Activated naive CD8-positive, alpha-beta T cell treated with anti-CD3 and anti-CD28 coated beads, Interleukin-2, amount 10 ng/mL, durations not matched to agents 7 days and 5 days (primary cell): ENCODE data around the gene IL37. TPM values are rescaled to one million over a fixed set of nuclear protein-coding genes. Genes with fewer than 3 reads are reported as not detected.
"Not testable (repeated sequence)": the region's sequence is repeated elsewhere in the genome, so short reads cannot be mapped to it uniquely, and the experiment has no call there.

Experiments used
- ATAC-seq: fragments of 150-1000 bp; cut with Tn5 transposase; one replicate; pipeline ENCODE4 v1.10.0; 2021; ENCODE audit warnings: low read depth, moderate library complexity
- POLR2A ChIA-PET: fragments of 350-600 bp; sonication (Branson Sonifier 250); formaldehyde crosslinking; loops from one replicate; lab custom pipeline; 2021; ENCODE audit warnings: antibody characterized with exemption; lab: Charles Lee
- DNase-seq: peaks from one replicate; pipeline ENCODE4 v3.0.0; 2021
- H3K27ac Mint-ChIP-seq: one replicate; pipeline ENCODE4 v1.8.0; 2022; ENCODE audit warnings: mild to moderate bottlenecking, mixed read lengths
- H3K27me3 Mint-ChIP-seq: one replicate; pipeline ENCODE4 v1.8.0; 2022; ENCODE audit warnings: mild to moderate bottlenecking, moderate library complexity, mixed read lengths
- H3K36me3 Mint-ChIP-seq: one replicate; pipeline ENCODE4 v1.8.0; 2021; ENCODE audit warnings: mild to moderate bottlenecking, mixed read lengths
- H3K4me1 Mint-ChIP-seq: one replicate; pipeline ENCODE4 v1.8.0; 2021; ENCODE audit warnings: mixed read lengths
- H3K4me3 Mint-ChIP-seq: one replicate; pipeline ENCODE4 v1.8.0; 2022; ENCODE audit warnings: mild to moderate bottlenecking, moderate library complexity, mixed read lengths
- H3K9me3 Mint-ChIP-seq: one replicate; pipeline ENCODE4 v1.8.0; 2021; ENCODE audit warnings: mixed read lengths
- total RNA-seq, 2 experiments: library from RNA; stranded (reverse); gene quantifications; one replicate each; pipeline ENCODE4 v1.2.3, GENCODE V29; 2021

The IL37 gene
- total RNA-seq, 2 experiments from 2014 or later = not detected

DNA sequence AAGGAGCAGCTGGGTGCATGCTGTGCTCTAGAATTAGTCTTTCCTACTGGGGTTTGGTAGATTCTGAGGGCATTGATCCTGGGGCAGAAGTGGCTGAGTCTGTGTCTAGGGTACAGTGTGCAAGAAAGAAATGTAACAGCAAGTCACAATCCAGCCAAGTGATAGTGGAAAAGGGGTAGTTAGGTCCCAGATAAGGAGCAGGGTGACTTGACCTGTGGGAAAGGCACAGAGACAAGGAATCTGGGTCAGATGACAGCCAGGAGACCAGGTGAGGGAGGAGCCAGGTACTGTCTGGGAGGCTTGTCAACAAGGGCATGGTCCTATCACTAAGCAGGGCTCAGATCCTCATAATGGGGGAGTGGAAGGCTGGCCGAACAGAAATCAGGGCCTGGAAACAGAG is 8.1 kb downstream of the IL37 start:
- DNase-seq (no peak), ATAC-seq (no peak)
- Mint-ChIP-seq H3K9me3 (no peaks in the 10 kb centered on the region), H3K4me3 (no peak overlapping the region), H3K27ac (no peak overlapping the region), H3K4me1 (peaks cover 10% of the 10 kb centered on the region), H3K36me3 (no peaks in the 10 kb centered on the region), H3K27me3 (peaks cover 4% of the 10 kb centered on the region)
- POLR2A ChIA-PET = no interaction called here

DNA sequence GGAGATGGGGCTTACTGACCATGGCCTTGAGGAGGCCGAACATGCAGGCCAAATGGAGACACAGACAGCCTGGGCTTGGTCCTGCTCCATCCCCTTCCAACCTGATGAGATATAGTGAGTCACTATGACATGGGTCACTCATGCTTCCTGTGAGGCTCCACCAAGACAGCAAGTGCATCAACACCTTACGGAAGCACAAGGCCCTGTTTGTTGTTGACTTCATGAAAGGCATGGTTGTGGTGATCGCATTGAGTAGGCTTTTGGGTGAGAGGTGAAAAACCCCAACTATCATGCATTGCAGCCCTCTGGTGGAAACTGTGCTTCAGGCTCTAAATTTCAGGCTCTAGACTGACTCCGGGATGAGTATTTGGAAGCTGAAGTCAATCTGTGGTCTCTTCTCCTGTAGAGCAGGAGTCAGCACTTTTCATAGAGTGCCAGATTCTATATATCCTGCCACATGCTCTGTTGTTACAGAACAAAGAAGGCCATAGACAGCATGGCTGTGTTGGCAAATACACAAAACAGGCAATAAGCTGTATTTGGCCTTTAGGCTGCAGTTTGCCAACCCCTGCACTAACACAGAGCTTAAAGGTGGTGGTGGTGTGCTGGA is 10.1 kb downstream of the IL37 start:
- peaks cover 4% of the 10 kb centered on the region for H3K27me3 Mint-ChIP-seq
- H3K27ac Mint-ChIP-seq = no peak overlapping the region
- no peaks in the 10 kb centered on the region for H3K4me1 Mint-ChIP-seq
- H3K4me3 Mint-ChIP-seq = no peak overlapping the region
- DNase-seq (no peak), ATAC-seq (peak; percentile 32)
- H3K9me3 Mint-ChIP-seq = no peaks in the 10 kb centered on the region
- no peaks in the 10 kb centered on the region for H3K36me3 Mint-ChIP-seq
- POLR2A ChIA-PET = no interaction called here

DNA sequence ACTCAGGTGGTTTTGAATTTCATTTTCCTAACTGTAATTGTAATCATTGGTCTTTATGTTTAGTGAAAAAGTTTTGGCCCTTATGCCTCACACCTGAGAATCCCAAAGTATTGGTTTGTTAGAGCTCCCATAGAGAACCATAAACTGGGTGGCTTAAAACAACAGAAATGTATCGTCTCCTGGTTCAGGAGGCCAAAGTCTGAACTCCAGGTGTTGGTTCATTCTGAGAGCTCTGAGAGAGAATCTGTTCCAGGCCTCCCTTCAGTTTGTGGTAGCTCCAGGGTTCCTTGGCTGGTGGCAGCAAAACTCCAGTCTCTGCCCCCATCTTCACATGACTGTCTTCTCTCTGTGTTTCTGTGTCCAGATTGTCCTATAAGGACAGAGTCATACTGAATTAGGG is 11.0 kb downstream of the IL37 start:
- Mint-ChIP-seq H3K4me1 (no peaks in the 10 kb centered on the region), H3K9me3 (no peaks in the 10 kb centered on the region), H3K27me3 (peaks cover 4% of the 10 kb centered on the region), H3K36me3 (no peaks in the 10 kb centered on the region), H3K4me3 (no peak overlapping the region), H3K27ac (no peak overlapping the region)
- POLR2A ChIA-PET = no interaction called here
- DNase-seq (no peak), ATAC-seq (no peak)

DNA sequence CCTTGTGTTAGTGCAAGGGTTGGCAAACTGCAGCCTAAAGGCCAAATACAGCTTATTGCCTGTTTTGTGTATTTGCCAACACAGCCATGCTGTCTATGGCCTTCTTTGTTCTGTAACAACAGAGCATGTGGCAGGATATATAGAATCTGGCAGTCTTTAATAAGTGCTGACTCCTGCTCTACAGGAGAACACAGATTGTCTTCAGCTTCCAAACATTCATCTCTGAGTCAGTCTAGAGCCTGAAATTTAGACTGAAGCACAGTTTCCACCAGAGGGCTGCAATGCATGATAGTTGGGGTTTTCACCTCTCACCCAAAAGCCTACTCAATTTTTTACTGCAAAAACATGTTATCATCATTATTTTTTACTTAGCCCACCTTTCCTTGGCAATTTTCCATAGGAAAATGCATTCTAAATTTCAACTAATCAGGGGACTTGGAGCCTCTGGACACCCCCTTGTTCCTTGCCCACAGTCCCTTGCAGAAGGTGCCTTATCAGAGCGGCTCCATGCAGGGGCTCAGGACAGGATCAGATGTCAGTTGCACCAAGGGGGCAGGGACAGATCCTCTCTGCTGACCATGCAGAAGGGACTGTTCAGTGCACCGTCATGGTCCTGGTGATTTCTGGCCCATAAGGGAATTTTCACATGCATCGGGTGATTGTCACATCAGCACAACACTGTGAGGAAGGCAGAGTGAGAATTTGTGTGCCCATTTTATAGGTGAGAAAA is 12.4 kb downstream of the IL37 start:
- Mint-ChIP-seq H3K27ac (no peak overlapping the region), H3K4me1 (no peaks in the 10 kb centered on the region), H3K4me3 (no peak overlapping the region), H3K36me3 (no peaks in the 10 kb centered on the region), H3K9me3 (no peaks in the 10 kb centered on the region), H3K27me3 (peaks cover 4% of the 10 kb centered on the region)
- ATAC-seq = no peak
- DNase-seq = no peak
- POLR2A ChIA-PET = no interaction called here

DNA sequence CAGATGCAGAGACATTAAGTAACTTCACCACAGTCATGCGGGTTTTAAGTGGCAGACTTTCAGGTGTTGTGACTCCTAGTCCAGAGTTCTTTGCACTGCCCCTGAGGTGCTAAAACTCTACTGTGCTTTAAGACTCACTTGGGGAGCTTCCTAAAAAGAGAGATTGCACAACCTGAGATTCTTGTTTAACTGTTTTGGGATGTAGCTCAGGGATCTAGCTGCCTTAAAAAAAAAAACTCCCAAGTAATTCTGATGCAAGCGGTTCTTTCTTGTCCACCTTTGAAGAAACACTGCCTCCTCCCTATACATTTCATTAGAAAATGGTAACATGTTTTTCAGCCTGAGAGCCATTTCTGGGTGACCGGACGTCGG is 13.0 kb downstream of the IL37 start:
- Mint-ChIP-seq H3K9me3 (no peaks in the 10 kb centered on the region), H3K27ac (no peak overlapping the region), H3K4me1 (no peaks in the 10 kb centered on the region), H3K4me3 (no peak overlapping the region), H3K36me3 (no peaks in the 10 kb centered on the region), H3K27me3 (peaks cover 4% of the 10 kb centered on the region)
- ATAC-seq (no peak), DNase-seq (no peak)
- POLR2A ChIA-PET = no interaction called here

DNA sequence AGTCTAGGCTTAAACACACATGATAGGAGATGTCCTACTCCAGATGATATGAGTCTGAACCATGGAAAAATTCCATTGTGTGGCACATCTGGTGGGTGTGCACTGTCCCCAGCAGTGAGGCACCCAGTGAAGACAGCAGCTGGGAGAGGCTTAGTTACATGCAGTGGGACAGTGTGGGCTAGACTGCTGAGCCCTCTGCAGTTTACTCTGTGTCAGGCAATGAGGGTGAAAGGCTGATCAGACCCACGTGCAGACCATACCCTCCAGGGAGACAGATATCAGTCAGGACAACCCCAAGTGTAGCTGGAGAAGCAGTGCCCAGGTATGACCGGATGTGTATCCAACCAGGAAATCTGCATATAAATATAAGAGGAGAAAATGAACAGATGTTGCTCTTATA is 13.4 kb downstream of the IL37 start:
- Mint-ChIP-seq H3K9me3 (no peaks in the 10 kb centered on the region), H3K4me3 (no peak overlapping the region), H3K4me1 (no peaks in the 10 kb centered on the region), H3K27ac (no peak overlapping the region), H3K36me3 (no peaks in the 10 kb centered on the region), H3K27me3 (peaks cover 4% of the 10 kb centered on the region)
- DNase-seq (no peak), ATAC-seq (no peak)
- POLR2A ChIA-PET = no interaction called here

DNA sequence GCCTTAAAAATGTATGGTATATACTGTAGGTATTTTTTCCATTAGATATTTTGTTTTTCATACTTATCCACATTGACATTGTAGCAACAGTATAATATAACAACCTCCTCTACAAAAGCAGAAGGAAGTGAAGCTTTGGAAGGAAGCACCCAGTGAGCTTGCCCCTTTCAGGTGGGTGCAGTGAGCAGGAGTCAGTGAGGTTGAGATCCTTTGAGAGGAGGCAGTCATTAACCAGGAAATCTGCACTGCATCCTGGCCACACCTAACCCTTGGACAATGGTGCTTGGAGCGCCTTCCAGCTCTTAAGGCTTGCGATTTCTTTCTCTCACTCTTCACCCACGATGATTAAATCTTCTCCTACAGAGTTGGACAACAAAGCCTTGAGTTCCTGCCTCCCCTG is 13.9 kb downstream of the IL37 start:
- no peaks in the 10 kb centered on the region for H3K4me1 Mint-ChIP-seq
- H3K27ac Mint-ChIP-seq = no peak overlapping the region
- POLR2A ChIA-PET = no interaction called here
- no peaks in the 10 kb centered on the region for H3K9me3 Mint-ChIP-seq
- no peaks in the 10 kb centered on the region for H3K36me3 Mint-ChIP-seq
- no peak for ATAC-seq
- peaks cover 4% of the 10 kb centered on the region for H3K27me3 Mint-ChIP-seq
- no peak overlapping the region for H3K4me3 Mint-ChIP-seq
- DNase-seq = no peak

DNA sequence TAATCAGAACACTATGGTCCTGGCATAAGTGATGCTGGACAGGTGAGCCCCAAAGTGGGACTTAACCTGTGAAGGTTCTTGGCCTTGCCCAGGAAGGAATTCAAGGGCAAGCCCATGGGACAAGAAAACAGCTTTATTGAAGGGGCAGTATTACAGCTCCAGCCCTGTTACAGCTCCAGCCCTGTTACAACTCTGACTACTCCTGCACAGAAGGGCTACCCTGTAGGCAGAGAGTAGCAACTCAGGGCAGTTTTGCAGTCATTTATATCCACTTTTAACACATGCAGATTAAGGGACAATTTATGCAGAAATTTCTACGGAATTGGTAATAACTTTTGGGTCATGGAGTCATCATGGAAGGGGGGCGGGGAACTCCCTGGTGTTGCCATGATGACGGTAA is 15.7 kb downstream of the IL37 start:
- POLR2A ChIA-PET = no interaction called here
- no peaks in the 10 kb centered on the region for H3K9me3 Mint-ChIP-seq
- no peak overlapping the region for H3K27ac Mint-ChIP-seq
- no peaks in the 10 kb centered on the region for H3K4me1 Mint-ChIP-seq
- H3K4me3 Mint-ChIP-seq = no peak overlapping the region
- ATAC-seq (no peak), DNase-seq (no peak)
- H3K27me3 Mint-ChIP-seq = peaks cover 4% of the 10 kb centered on the region
- no peaks in the 10 kb centered on the region for H3K36me3 Mint-ChIP-seq

DNA sequence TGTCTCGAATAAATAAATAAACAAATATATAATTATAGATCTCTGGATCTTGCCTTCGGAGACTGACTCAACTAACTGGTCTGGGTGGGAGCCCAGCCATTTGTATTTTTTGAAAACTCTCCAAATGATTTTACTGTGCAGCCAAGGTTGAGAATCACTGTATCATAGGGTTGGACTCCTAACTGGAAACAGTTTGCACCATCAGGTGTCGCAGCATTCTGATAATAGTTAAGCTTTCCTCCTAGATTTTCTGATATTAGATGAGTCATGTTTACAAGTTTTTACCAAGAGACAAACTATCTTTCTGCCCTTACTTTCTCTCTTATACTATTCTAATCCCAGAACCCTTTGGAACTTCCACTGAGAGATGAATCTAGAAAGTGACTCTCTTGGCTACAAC is 16.8 kb downstream of the IL37 start:
- H3K9me3 Mint-ChIP-seq = no peaks in the 10 kb centered on the region

DNA sequence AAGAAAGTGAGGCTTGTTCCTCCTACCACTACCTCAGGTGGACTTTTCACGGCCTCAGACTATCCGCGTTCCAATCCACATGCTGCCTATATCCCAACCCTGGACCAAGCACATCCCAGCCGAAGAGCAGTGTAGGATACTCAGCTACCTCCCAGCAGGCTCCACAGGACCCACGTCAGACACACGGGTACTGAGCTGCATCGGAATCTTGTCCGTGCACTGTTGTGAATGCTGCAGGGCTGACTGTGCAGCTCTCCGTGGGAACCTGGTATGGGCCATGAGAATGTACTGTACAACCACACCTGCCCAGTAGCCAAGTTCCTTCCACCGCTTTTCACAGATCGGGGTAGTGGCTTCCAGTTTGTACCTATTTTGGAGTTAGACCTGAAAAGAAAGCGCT is 22.3 kb downstream of the IL37 start:
- Mint-ChIP-seq H3K9me3 (no peaks in the 10 kb centered on the region), H3K36me3 (no peaks in the 10 kb centered on the region), H3K27me3 (peaks cover 17% of the 10 kb centered on the region), H3K4me1 (no peaks in the 10 kb centered on the region), H3K27ac (no peak overlapping the region), H3K4me3 (no peak overlapping the region)
- POLR2A ChIA-PET = no interaction called here
- ATAC-seq (no peak), DNase-seq (no peak)

More for the DNA sequence above, 16.8 kb downstream of the IL37 start:
- Mint-ChIP-seq H3K27ac (no peak overlapping the region), H3K27me3 (peaks cover 4% of the 10 kb centered on the region), H3K4me1 (no peaks in the 10 kb centered on the region), H3K4me3 (no peak overlapping the region), H3K36me3 (no peaks in the 10 kb centered on the region)
- POLR2A ChIA-PET = no interaction called here
- DNase-seq = no peak
- ATAC-seq = no peak

DNA sequence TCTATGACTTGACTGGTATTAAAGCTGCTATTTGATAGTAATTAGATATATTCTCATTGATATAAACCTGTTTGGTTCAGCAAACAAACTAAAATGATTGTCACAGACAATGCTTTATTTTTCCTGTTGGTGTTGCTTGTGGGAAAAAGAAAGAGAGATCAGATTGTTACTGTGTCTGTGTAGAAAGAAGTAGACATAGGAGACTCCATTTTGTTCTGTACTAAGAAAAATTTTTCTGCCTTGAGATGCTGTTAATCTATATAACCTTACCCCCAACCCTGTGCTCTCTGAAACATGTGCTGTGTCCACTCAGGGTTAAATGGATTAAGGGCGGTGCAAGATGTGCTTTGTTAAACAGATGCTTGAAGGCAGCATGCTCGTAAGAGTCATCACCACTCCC is 23.2 kb downstream of the IL37 start:
- ATAC-seq, H3K36me3 Mint-ChIP-seq, H3K4me1 Mint-ChIP-seq, H3K27ac Mint-ChIP-seq, H3K4me3 Mint-ChIP-seq, H3K9me3 Mint-ChIP-seq, POLR2A ChIA-PET, DNase-seq: not testable (repeated sequence)
- H3K27me3 Mint-ChIP-seq = peaks cover 25% of the 10 kb centered on the region

DNA sequence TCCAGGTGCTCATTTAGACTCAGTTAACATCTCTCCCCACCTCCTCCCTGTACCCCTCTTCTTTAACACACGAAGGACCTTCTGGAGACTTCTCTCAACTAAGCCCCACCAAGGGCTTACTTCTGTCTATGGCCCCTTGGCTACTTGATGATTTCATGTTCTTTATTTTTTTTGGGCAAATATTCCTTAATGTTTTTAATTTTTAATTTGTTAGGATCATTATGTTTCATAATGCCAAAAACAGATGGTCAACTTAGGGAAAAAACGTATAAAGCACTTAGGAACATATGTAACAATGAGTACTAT is 25.9 kb downstream of the IL37 start:
- Mint-ChIP-seq H3K9me3 (no peaks in the 10 kb centered on the region), H3K27ac (no peak overlapping the region), H3K4me1 (peaks cover 3% of the 10 kb centered on the region), H3K27me3 (peaks cover 25% of the 10 kb centered on the region), H3K36me3 (no peaks in the 10 kb centered on the region), H3K4me3 (no peak overlapping the region)
- POLR2A ChIA-PET = no interaction called here
- DNase-seq (no peak), ATAC-seq (no peak)

DNA sequence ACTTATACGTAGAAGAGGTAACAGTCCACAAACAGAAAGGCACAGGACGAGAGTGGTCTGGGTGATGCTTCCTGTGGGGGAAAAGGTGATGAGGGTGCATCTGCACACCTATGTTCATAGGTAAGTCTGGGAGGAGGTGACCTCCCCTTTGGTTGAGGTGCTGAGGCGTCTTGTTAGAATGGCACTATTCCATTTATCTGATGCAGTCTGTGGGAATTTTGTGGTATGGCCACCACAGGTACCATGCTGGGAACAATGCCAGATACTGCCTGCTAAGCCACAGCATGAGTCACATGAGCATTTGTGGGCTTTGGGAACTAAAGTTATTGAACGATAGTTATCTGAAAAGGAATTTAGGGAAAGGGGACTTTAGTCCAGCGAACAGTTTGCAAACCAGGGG is 27.9 kb downstream of the IL37 start:
- ATAC-seq = no peak
- no peak overlapping the region for H3K27ac Mint-ChIP-seq
- peaks cover 4% of the 10 kb centered on the region for H3K4me1 Mint-ChIP-seq
- H3K36me3 Mint-ChIP-seq = no peaks in the 10 kb centered on the region
- DNase-seq = no peak
- no peak overlapping the region for H3K4me3 Mint-ChIP-seq
- POLR2A ChIA-PET = no interaction called here
- H3K9me3 Mint-ChIP-seq = no peaks in the 10 kb centered on the region
- peaks cover 25% of the 10 kb centered on the region for H3K27me3 Mint-ChIP-seq

DNA sequence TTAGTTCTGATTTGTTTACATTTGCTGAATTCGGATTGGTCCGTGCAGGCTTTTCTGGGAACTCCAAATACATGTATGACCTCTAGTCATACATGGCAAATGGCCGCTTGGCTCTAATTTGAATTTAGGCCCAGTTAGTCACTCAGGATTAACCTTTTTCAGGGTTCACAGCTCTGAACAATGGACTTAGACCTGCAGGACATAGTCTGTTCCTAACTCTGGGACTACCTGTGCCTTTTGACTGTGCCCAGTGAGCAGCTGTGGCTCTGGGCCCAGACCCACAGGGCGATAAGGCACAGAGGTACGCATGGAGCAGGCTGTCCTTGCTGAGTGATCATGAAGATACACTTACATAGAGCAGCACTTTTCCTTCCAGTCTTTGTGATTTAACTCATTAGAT is 28.5 kb downstream of the IL37 start:
- H3K36me3 Mint-ChIP-seq = no peaks in the 10 kb centered on the region
- no peak overlapping the region for H3K4me3 Mint-ChIP-seq
- POLR2A ChIA-PET = no interaction called here
- H3K27me3 Mint-ChIP-seq = peaks cover 25% of the 10 kb centered on the region
- peaks cover 4% of the 10 kb centered on the region for H3K4me1 Mint-ChIP-seq
- DNase-seq = no peak
- H3K27ac Mint-ChIP-seq = no peak overlapping the region
- H3K9me3 Mint-ChIP-seq = no peaks in the 10 kb centered on the region
- no peak for ATAC-seq
